NCI-H2171 (cell line): Measurements from ENCODE around the gene FRMD6.

ENCODE experiments used
- DNase-seq: peaks from one replicate; lab custom pipeline; 2025; lab: John Stamatoyannopoulos, UW

The FRMD6 gene

GRCh38 chr14:51666826-51667225 lies 15.1 kb downstream of the FRMD6 start:
- DNase-seq, result no peak

- DNase-seq, result no peak
Observed at GRCh38 chr14:51668870-51669269, 17.2 kb downstream of the FRMD6 start.

GRCh38 chr14:51674294-51675002 lies 22.7 kb downstream of the FRMD6 start:
- DNase-seq, result no peak

GRCh38 chr14:51676549-51676948 lies 24.8 kb downstream of the FRMD6 start:
- DNase-seq, result no peak

GRCh38 chr14:51677266-51677665 lies 25.6 kb downstream of the FRMD6 start:
- DNase-seq, result no peak

GRCh38 chr14:51677738-51678137 lies 26.0 kb downstream of the FRMD6 start:
- DNase-seq, result no peak

- DNase-seq, result no peak
Observed at GRCh38 chr14:51680031-51680430, 28.3 kb downstream of the FRMD6 start.

- DNase-seq, result no peak
Observed at GRCh38 chr14:51681411-51681810, 29.7 kb downstream of the FRMD6 start.

- DNase-seq, result no peak
Observed at GRCh38 chr14:51682411-51682810, 30.7 kb downstream of the FRMD6 start.

GRCh38 chr14:51684760-51685159 lies 33.0 kb downstream of the FRMD6 start:
- no peak for DNase-seq

GRCh38 chr14:51691176-51691575 lies 39.5 kb downstream of the FRMD6 start:
- no peak for DNase-seq

- no peak for DNase-seq
Observed at GRCh38 chr14:51692646-51693045, 40.9 kb downstream of the FRMD6 start.

GRCh38 chr14:51697848-51698247 lies 46.1 kb downstream of the FRMD6 start:
- no peak for DNase-seq

- no peak for DNase-seq
Observed at GRCh38 chr14:51701951-51702350, 50.2 kb downstream of the FRMD6 start.

GRCh38 chr14:51703787-51704186 lies 52.1 kb downstream of the FRMD6 start:
- no peak for DNase-seq

GRCh38 chr14:51704545-51704944 lies 52.8 kb downstream of the FRMD6 start:
- DNase-seq, result no peak

GRCh38 chr14:51707327-51707726 lies 55.6 kb downstream of the FRMD6 start:
- no peak for DNase-seq

GRCh38 chr14:51711505-51711904 lies 59.8 kb downstream of the FRMD6 start:
- DNase-seq, result no peak

GRCh38 chr14:51715250-51715649 lies 63.5 kb downstream of the FRMD6 start:
- DNase-seq, result peak; percentile 93

- no peak for DNase-seq
Observed at GRCh38 chr14:51715742-51716141, 64.0 kb downstream of the FRMD6 start.

- no peak for DNase-seq
Observed at GRCh38 chr14:51716610-51717009, 64.9 kb downstream of the FRMD6 start.

GRCh38 chr14:51717766-51718165 lies 66.1 kb downstream of the FRMD6 start:
- DNase-seq, result no peak

- DNase-seq, result no peak
Observed at GRCh38 chr14:51719955-51720354, 68.2 kb downstream of the FRMD6 start.

GRCh38 chr14:51723990-51724389 lies 72.3 kb downstream of the FRMD6 start:
- no peak for DNase-seq
